Body of pancreas (tissue), 4 donors: ENCODE results near the gene ZDHHC22.

Source experiments
- POLR2A ChIP-seq, 3 donors: fragments of 450-650 bp; IDR thresholded peaks; one replicate each; pipeline ENCODE4 v1.6.1; 2016; ENCODE audit warnings: antibody characterized with exemption in 3 of 3, mild to moderate bottlenecking in 2 of 3
- TF ChIP-seq, protein P1 (sequence below), 7 experiments: fragments of 450-650 bp in 4 of 7; fragments of 200-600 bp in 3 of 7; sonication (generic) in 3 of 7; IDR thresholded peaks; one replicate each; pipeline ENCODE4 v1.5.1; 2016 to 2019; ENCODE audit warnings: antibody characterized with exemption in 7 of 7

DNA sequence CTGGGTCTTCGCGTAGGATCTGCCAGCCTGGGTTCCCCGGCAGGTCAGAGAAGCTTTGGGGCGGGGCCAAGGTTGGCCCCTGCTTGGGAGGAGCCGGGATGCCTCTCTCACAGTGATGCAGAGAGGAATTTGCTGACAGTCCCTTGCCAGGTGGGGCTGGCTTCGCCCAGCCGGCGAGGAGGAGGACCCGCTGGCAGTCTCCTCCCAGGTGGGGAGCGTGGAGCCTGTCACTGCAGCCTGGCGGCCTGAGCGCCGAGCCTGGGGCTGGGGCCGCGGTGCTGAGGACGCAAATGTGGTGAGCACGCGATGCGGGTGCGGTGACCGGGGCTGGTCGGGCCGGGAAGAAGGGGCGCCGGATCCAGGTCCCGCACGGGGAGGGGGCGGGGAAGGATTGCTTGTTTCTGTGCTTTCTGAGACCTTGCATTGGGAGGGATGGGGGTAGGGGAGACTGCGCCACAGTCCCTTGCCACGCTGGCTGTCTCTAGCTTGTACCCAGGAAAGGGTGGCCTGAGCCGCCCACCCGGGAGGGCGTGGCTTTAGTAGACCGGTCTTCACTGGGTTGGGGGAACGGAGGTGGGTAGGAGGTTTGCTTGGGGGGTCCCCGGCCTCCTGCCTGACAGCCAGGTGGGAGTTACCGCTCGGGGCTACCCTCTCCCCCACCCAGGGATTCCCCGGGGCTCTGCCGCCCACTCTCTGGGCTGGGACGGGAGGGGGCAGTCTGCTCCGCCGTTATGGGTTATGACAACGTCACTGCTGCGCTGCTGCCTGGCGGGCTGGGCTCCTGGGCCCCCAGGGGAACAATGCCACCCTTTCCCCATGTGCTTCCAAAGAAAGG is 40.2 kb upstream of the ZDHHC22 start, which contains the start of gene TMEM63C:
- TF ChIP-seq POLR2A (IDR thresholded peaks at IDR 0.05) = peak in 1 of 3 donors; percentile 41
- TF ChIP-seq, protein P1, sequence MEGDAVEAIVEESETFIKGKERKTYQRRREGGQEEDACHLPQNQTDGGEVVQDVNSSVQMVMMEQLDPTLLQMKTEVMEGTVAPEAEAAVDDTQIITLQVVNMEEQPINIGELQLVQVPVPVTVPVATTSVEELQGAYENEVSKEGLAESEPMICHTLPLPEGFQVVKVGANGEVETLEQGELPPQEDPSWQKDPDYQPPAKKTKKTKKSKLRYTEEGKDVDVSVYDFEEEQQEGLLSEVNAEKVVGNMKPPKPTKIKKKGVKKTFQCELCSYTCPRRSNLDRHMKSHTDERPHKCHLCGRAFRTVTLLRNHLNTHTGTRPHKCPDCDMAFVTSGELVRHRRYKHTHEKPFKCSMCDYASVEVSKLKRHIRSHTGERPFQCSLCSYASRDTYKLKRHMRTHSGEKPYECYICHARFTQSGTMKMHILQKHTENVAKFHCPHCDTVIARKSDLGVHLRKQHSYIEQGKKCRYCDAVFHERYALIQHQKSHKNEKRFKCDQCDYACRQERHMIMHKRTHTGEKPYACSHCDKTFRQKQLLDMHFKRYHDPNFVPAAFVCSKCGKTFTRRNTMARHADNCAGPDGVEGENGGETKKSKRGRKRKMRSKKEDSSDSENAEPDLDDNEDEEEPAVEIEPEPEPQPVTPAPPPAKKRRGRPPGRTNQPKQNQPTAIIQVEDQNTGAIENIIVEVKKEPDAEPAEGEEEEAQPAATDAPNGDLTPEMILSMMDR (IDR thresholded peaks at IDR 0.05) = no peak
